B cell (primary cell): Measurements from ENCODE around the gene IFNLR1. TPM values are rescaled to one million over a fixed set of nuclear protein-coding genes. Genes with fewer than 3 reads are reported as not detected.

Experiments
- ATAC-seq: fragments of 200-7000 bp; cut with Tn5 transposase; one replicate; pipeline ENCODE4 v1.10.0; 2021; ENCODE audit warnings: low read depth, mild to moderate bottlenecking, moderate number of reproducible peaks, moderate library complexity
- CTCF ChIA-PET: fragments of 350-600 bp; sonication (Branson Sonifier 250); formaldehyde crosslinking; loops from one replicate; lab custom pipeline; 2021; ENCODE audit warnings: antibody characterized with exemption, inconsistent platforms; lab: Charles Lee
- POLR2A ChIA-PET: fragments of 350-600 bp; sonication (Branson Sonifier 250); formaldehyde crosslinking; loops from one replicate; lab custom pipeline; 2021; ENCODE audit warnings: antibody characterized with exemption; lab: Charles Lee
- DNase-seq: peaks from one replicate; pipeline ENCODE4 v3.0.0; 2013
- H2AFZ ChIP-seq: 2 replicates; pipeline ENCODE4 v1.6.1; 2012; ENCODE audit warnings: mild to moderate bottlenecking, low read depth, low read length; ENCODE audit not compliant: insufficient read depth, poor library complexity, severe bottlenecking
- H3K27ac ChIP-seq, 2 donors: 1 replicate in 1 of 2; 2 replicates in 1 of 2; pipeline ENCODE4 v1.5.1; 2012 to 2013; ENCODE audit warnings: low read length in 2 of 2, mild to moderate bottlenecking in 2 of 2, moderate library complexity in 1 of 2
- H3K27me3 ChIP-seq, 4 experiments: fragments of 200-600 bp in 1 of 4; sonication (generic) in 1 of 4; replicated peaks in 1 of 4; 1 replicate in 2 of 4; 2 replicates in 2 of 4; pipeline versions ENCODE4 v1.6.1 to v1.7.0; 2013 to 2016; ENCODE audit warnings: low read length in 3 of 4, mild to moderate bottlenecking in 2 of 4, mixed read lengths in 1 of 4, moderate library complexity in 1 of 4; ENCODE audit not compliant: insufficient read depth in 4 of 4, control insufficient read depth in 3 of 4; ENCODE audit errors: control extremely low read depth in 1 of 4
- H3K36me3 ChIP-seq, 2 experiments: replicated peaks in 1 of 2; 1 replicate in 1 of 2; 2 replicates in 1 of 2; pipeline versions ENCODE4 v1.6.1 to v1.7.1; 2013; ENCODE audit warnings: low read length in 1 of 2; ENCODE audit not compliant: insufficient read depth in 2 of 2, control insufficient read depth in 1 of 2; ENCODE audit errors: control extremely low read depth in 1 of 2, extremely low read depth in 1 of 2
- H3K4me1 ChIP-seq, 2 donors: fragments of 200-600 bp in 1 of 2; sonication (generic) in 1 of 2; 1 replicate in 1 of 2; 2 replicates in 1 of 2; pipeline versions ENCODE4 v1.5.1 to v1.6.1; 2013 to 2017; ENCODE audit warnings: low read length in 2 of 2; ENCODE audit not compliant: control insufficient read depth in 2 of 2, insufficient read depth in 2 of 2
- H3K4me2 ChIP-seq: replicated peaks from 2 replicates; pipeline ENCODE3; 2012; ENCODE audit warnings: mild to moderate bottlenecking, low read depth, low read length; ENCODE audit not compliant: poor library complexity, severe bottlenecking
- H3K4me3 ChIP-seq, 5 experiments: fragments of 200-600 bp in 1 of 5; sonication (generic) in 1 of 5; 1 replicate in 3 of 5; 2 replicates in 2 of 5; pipeline versions ENCODE4 v1.5.1 to v1.7.0; 2011 to 2016; ENCODE audit warnings: low read length in 4 of 5, mild to moderate bottlenecking in 4 of 5, low read depth in 2 of 5, control low read depth in 1 of 5, moderate library complexity in 1 of 5; ENCODE audit not compliant: insufficient read depth in 1 of 5; ENCODE audit errors: control extremely low read depth in 1 of 5, extremely low read depth in 1 of 5
- H3K79me2 ChIP-seq: fragments of 200-600 bp; sonication (generic); one replicate; pipeline ENCODE4 v1.6.0; 2016; ENCODE audit warnings: low read length; ENCODE audit not compliant: control insufficient read depth, insufficient read depth
- H3K9ac ChIP-seq: fragments of 200-600 bp; sonication (generic); 2 replicates; pipeline ENCODE4 v1.6.1; 2017; ENCODE audit warnings: mild to moderate bottlenecking, low read length, moderate library complexity
- H3K9me3 ChIP-seq, 3 donors: one replicate each; pipeline versions ENCODE4 v1.6.1 to v1.7.1; 2013; ENCODE audit warnings: low read length in 2 of 3; ENCODE audit not compliant: control insufficient read depth in 2 of 3, insufficient read depth in 1 of 3; ENCODE audit errors: control extremely low read depth in 1 of 3
- H4K20me1 ChIP-seq: 2 replicates; pipeline ENCODE4 v1.6.0; 2012; ENCODE audit warnings: mild to moderate bottlenecking, low read length; ENCODE audit not compliant: insufficient read depth, control insufficient read depth, poor library complexity, severe bottlenecking
- H3K27ac Mint-ChIP-seq: one replicate; pipeline ENCODE4 v1.8.0; 2021; ENCODE audit warnings: mixed read lengths
- H3K27me3 Mint-ChIP-seq: one replicate; pipeline ENCODE4 v1.8.0; 2021; ENCODE audit warnings: mixed read lengths
- H3K4me1 Mint-ChIP-seq: one replicate; pipeline ENCODE4 v1.8.0; 2021; ENCODE audit warnings: mixed read lengths
- H3K4me3 Mint-ChIP-seq: one replicate; pipeline ENCODE4 v1.8.0; 2021; ENCODE audit warnings: mixed read lengths
- H3K9me3 Mint-ChIP-seq: one replicate; pipeline ENCODE4 v1.8.0; 2022; ENCODE audit warnings: mixed read lengths; ENCODE audit not compliant: insufficient read depth
- EZH2 ChIP-seq: IDR thresholded peaks from 2 replicates; pipeline ENCODE4 v1.6.1; 2012; ENCODE audit warnings: borderline replicate concordance, low read depth, mild to moderate bottlenecking, moderate library complexity, low read length; ENCODE audit not compliant: insufficient read depth, poor library complexity, severe bottlenecking
- WGBS: methylation state at CpG from one replicate; pipeline ENCODE4 v1.1.5; 2013; ENCODE audit warnings: missing lambda C conversion rate; ENCODE audit not compliant: insufficient coverage; 5-methylcytosine and 5-hydroxymethylcytosine counted together
- intact Hi-C: fragments of 100-400 bp; cut with micrococcal nuclease; formaldehyde crosslinking; loops from one replicate; pipeline ENCODE4 v1.10.0; 2022
- polyA plus RNA-seq: library from polyadenylated mRNA; depleted of rRNA; stranded (reverse); fragments of >200 nt; gene quantifications from 2 replicates; pipeline ENCODE4 v1.2.3, GENCODE V29; 2012
- total RNA-seq, 2 donors: library from RNA; stranded (reverse); fragments of 120-200 nt in 1 of 2; gene quantifications; 1 replicate in 1 of 2; 2 replicates in 1 of 2; pipeline versions ENCODE4 v1.2.3 to v1.2.4, GENCODE V29; 2013 to 2022
- TF ChIP-seq, protein P1 (sequence below): fragments of 200-600 bp; IDR thresholded peaks from one replicate; pipeline ENCODE4 v1.8.0; 2022; ENCODE audit warnings: antibody characterized with exemption, mild to moderate bottlenecking

IFNLR1 gene
- total and polyA plus RNA-seq, 2 donors (not counting 1 experiment from before 2014, with no cell fraction given) = 14.7 to 39.7 TPM

DNA sequence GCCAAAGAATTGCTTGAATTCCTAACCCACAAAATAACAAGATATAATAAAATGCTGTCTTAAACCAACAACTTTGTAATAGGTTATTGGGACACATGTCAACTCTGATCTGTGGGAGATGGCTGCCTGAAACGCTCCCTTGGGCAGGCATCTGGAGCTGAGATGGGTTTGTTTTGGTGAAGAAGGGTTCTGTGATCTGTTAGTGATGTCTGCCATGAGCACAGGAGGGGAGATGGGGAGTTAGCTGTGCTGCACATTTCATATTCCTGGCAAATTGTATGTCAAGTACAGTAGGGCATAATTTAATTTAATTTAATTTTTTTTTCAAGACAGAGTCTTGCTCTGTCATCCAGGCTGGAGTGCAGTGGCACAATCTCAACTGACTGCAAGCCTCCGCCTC lies 34.2 kb upstream of the IFNLR1 start:
- no peak overlapping the region for H3K4me3 Mint-ChIP-seq
- Histone ChIP-seq H4K20me1 (no peaks in the 10 kb centered on the region), H3K36me3 (no peaks in the 10 kb centered on the region), H2AFZ (no peak overlapping the region), H3K4me2 (no peak overlapping the region), H3K4me3 (no peak overlapping the region), H3K9ac (no peak overlapping the region), H3K27me3 (peaks cover 0 to 9% (median 4%) of the 10 kb centered on the region in 4 experiments), H3K79me2 (no peaks in the 10 kb centered on the region), H3K9me3 (no peaks in the 10 kb centered on the region), H3K4me1 (no peaks in the 10 kb centered on the region), H3K27ac (no peak overlapping the region)
- peaks cover 5% of the 10 kb centered on the region for H3K27me3 Mint-ChIP-seq
- intact Hi-C loops = no loop called here
- H3K4me1 Mint-ChIP-seq = no peaks in the 10 kb centered on the region
- 90% methylated on average over 2 of the region's 2 CpGs for WGBS
- ATAC-seq = no peak
- no peak overlapping the region for H3K27ac Mint-ChIP-seq
- no peaks in the 10 kb centered on the region for H3K9me3 Mint-ChIP-seq
- POLR2A ChIA-PET = no interaction called here
- CTCF ChIA-PET = interaction anchor here (0.8 to 1.6 kb wide), 3 partner anchors 19 to 170 kb away, joined by 3 to 5 read pairs (median 3); no protein-coding TSS in a partner anchor
- DNase-seq = no peak
- TF ChIP-seq, protein P1, sequence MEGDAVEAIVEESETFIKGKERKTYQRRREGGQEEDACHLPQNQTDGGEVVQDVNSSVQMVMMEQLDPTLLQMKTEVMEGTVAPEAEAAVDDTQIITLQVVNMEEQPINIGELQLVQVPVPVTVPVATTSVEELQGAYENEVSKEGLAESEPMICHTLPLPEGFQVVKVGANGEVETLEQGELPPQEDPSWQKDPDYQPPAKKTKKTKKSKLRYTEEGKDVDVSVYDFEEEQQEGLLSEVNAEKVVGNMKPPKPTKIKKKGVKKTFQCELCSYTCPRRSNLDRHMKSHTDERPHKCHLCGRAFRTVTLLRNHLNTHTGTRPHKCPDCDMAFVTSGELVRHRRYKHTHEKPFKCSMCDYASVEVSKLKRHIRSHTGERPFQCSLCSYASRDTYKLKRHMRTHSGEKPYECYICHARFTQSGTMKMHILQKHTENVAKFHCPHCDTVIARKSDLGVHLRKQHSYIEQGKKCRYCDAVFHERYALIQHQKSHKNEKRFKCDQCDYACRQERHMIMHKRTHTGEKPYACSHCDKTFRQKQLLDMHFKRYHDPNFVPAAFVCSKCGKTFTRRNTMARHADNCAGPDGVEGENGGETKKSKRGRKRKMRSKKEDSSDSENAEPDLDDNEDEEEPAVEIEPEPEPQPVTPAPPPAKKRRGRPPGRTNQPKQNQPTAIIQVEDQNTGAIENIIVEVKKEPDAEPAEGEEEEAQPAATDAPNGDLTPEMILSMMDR = no peak
- TF ChIP-seq EZH2 = no peak

DNA sequence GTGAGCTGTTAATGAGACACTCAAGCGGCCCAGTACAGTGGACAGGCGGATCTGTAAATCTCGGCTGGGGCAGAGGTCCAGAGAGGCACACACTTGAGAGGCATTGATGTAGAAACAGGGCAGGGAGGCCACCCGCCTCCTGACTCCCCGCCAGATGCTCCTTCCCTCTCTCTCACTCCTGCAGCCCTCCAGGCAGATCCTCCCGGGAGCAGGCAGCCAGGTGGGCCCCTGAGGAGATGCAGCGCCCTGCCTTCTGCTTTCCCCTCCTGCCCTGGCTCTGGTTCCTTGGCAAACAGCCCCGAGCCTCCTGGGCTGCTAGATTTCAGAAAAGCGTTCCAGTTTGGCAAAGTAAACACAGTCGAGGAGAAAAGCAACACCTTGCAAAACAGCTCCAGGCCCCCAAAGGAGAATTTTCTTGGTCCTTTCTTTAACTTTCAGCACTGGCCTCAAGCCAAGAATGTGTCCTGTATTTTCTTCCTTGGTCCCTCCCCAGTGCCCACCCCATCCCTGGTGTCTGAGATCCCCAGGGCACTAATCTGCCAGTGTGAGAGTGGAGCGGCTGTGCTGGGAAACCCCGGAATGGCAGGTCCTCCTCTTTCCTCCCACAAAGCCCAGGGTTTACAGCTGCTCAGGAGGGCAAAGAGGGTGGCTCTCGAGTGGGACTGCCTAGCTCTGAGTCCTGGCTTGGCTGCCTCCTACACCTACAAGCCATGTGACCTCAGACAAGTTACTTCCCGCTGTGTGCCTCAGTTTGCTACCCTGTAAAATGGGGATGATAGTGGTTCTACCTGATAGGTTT lies 29.4 kb upstream of the IFNLR1 start:
- Histone ChIP-seq H3K9me3 (peaks cover 0 to 11% (median 5%) of the 10 kb centered on the region in 3 donors), H3K36me3 (no peaks in the 10 kb centered on the region), H3K4me3 (no peak overlapping the region), H2AFZ (no peak overlapping the region), H4K20me1 (no peaks in the 10 kb centered on the region), H3K79me2 (no peaks in the 10 kb centered on the region), H3K9ac (no peak overlapping the region), H3K4me1 (no peaks in the 10 kb centered on the region), H3K4me2 (no peak overlapping the region), H3K27me3 (peaks cover 0 to 9% (median 4%) of the 10 kb centered on the region in 4 experiments), H3K27ac (no peak overlapping the region)
- ChIA-PET CTCF (interaction anchor here (0.6 kb wide), 1 partner anchor 557 kb away, joined by 3 read pairs; no protein-coding TSS in a partner anchor), POLR2A (no interaction called here)
- ATAC-seq (no peak), DNase-seq (no peak)
- Mint-ChIP-seq H3K27me3 (peaks cover 20% of the 10 kb centered on the region), H3K9me3 (no peaks in the 10 kb centered on the region), H3K27ac (no peak overlapping the region), H3K4me1 (no peaks in the 10 kb centered on the region), H3K4me3 (no peak overlapping the region)
- 49% methylated on average over 12 of the region's 14 CpGs for WGBS
- TF ChIP-seq, protein P1 = no peak
- no peak for TF ChIP-seq EZH2
- intact Hi-C loops = no loop called here
